Peyer's patch (tissue), 4 donors: ENCODE results near the gene IL31. TPM values are rescaled to one million over a fixed set of nuclear protein-coding genes. Genes with fewer than 3 reads are reported as not detected.
A peak's percentile ranks its signal among the peaks of the same experiment; 100 is the strongest.
"Not testable (repeated sequence)": the region's sequence is repeated elsewhere in the genome, so short reads cannot be mapped to it uniquely, and the experiment has no call there.

ENCODE experiments used
- DNase-seq, 3 donors: peaks; one replicate each; pipeline ENCODE4 v3.0.0-alpha.2; 2017 to 2019
- H3K27ac ChIP-seq, 4 donors: fragments of 200-600 bp; sonication (generic); one replicate each; pipeline ENCODE4 v1.5.1; 2016 to 2019
- H3K27me3 ChIP-seq, 2 donors: fragments of 200-600 bp; sonication (generic); one replicate each; pipeline ENCODE4 v1.5.1; 2019
- H3K36me3 ChIP-seq, 3 donors: fragments of 200-600 bp; sonication (generic); one replicate each; pipeline ENCODE4 v1.5.1; 2016 to 2019
- H3K4me1 ChIP-seq, 4 donors: fragments of 200-600 bp; sonication (generic); one replicate each; pipeline ENCODE4 v1.5.1; 2016 to 2019
- H3K4me3 ChIP-seq, 4 donors: fragments of 200-600 bp; sonication (generic); 1 replicate in 3 of 4; 2 replicates in 1 of 4; pipeline ENCODE4 v1.5.1; 2016 to 2019; ENCODE audit warnings: mild to moderate bottlenecking in 1 of 4
- H3K9me3 ChIP-seq, 4 donors: fragments of 200-600 bp; sonication (generic); one replicate each; pipeline ENCODE4 v1.5.1; 2016 to 2019; ENCODE audit warnings: mild to moderate bottlenecking in 1 of 4
- CTCF ChIP-seq, 6 experiments: fragments of 450-650 bp in 4 of 6; fragments of 200-600 bp in 2 of 6; sonication (generic) in 1 of 6; IDR thresholded peaks; one replicate each; pipeline ENCODE4 v1.5.1; 2017 to 2019; ENCODE audit warnings: antibody characterized with exemption in 6 of 6, mild to moderate bottlenecking in 3 of 6, moderate library complexity in 1 of 6
- POLR2A ChIP-seq, 2 donors: fragments of 450-650 bp; IDR thresholded peaks; one replicate each; pipeline ENCODE4 v1.5.1; 2017; ENCODE audit warnings: antibody characterized with exemption in 2 of 2, mild to moderate bottlenecking in 2 of 2, moderate library complexity in 2 of 2
- total RNA-seq, 4 donors: library from RNA; depleted of rRNA; stranded (reverse); fragments of >200 nt; gene quantifications; one replicate each; pipeline ENCODE4 v1.1.0, GENCODE V29; 2016

Gene IL31
- total RNA-seq, 4 donors from 2014 or later = not detected

GRCh38 chr12:122184517-122184916, 10.5 kb upstream of the IL31 start:
- peak in 2 of 3 donors; percentile 27 to 53 for DNase-seq
- peaks cover 0 to 12% (median 3%) of the 10 kb centered on the region in 4 donors for H3K4me1 ChIP-seq
- H3K27ac ChIP-seq = no peak overlapping the region
- no peak for TF ChIP-seq POLR2A (IDR thresholded peaks at IDR 0.05)
- TF ChIP-seq CTCF (IDR thresholded peaks at IDR 0.05) = no peak
- H3K27me3 ChIP-seq = no peaks in the 10 kb centered on the region
- no peaks in the 10 kb centered on the region for H3K36me3 ChIP-seq
- no peaks in the 10 kb centered on the region for H3K9me3 ChIP-seq
- H3K4me3 ChIP-seq = no peak overlapping the region

- H3K36me3 ChIP-seq = no peaks in the 10 kb centered on the region
- no peaks in the 10 kb centered on the region for H3K9me3 ChIP-seq
- no peaks in the 10 kb centered on the region for H3K27me3 ChIP-seq
- TF ChIP-seq CTCF (IDR thresholded peaks at IDR 0.05) (no peak), POLR2A (IDR thresholded peaks at IDR 0.05) (no peak)
- DNase-seq = no peak
- H3K4me1 ChIP-seq = peaks cover 0 to 12% (median 3%) of the 10 kb centered on the region in 4 donors
- no peak overlapping the region for H3K27ac ChIP-seq
- peak overlapping the region; percentile 28 to 65 (median 57) for H3K4me3 ChIP-seq
These were observed 9.5 kb upstream of the IL31 start for GRCh38 chr12:122183588-122183940.

GRCh38 chr12:122182887-122183587, 9.0 kb upstream of the IL31 start, which contains the start of gene LRRC43:
LRRC43 (plus strand) TSS chr12:122183123; CDS start chr12:122183145, 22 bp downstream.
- Histone ChIP-seq H3K36me3 (no peaks in the 10 kb centered on the region), H3K27ac (no peak within 1 kb of the TSS), H3K9me3 (no peaks in the 10 kb centered on the region), H3K4me3 (peak within 1 kb of the TSS; percentile 28 to 65 (median 57)), H3K27me3 (no peaks in the 10 kb centered on the region), H3K4me1 (peaks cover 0 to 12% (median 3%) of the 10 kb centered on the region in 4 donors)
- peak; percentile 18 to 73 (median 66) for DNase-seq
- TF ChIP-seq POLR2A (IDR thresholded peaks at IDR 0.05) (no peak), CTCF (IDR thresholded peaks at IDR 0.05) (no peak)

GRCh38 chr12:122176473-122176872, 2.5 kb upstream of the IL31 start:
- not testable (repeated sequence) for H3K4me3 ChIP-seq, H3K27ac ChIP-seq, DNase-seq, H3K9me3 ChIP-seq, H3K36me3 ChIP-seq, H3K27me3 ChIP-seq, H3K4me1 ChIP-seq

- H3K4me1 ChIP-seq = peaks cover 0 to 6% (median 0%) of the 10 kb centered on the region in 4 donors
- no peak overlapping the region for H3K27ac ChIP-seq
- no peaks in the 10 kb centered on the region for H3K27me3 ChIP-seq
- no peaks in the 10 kb centered on the region for H3K9me3 ChIP-seq
- no peaks in the 10 kb centered on the region for H3K36me3 ChIP-seq
- TF ChIP-seq POLR2A (IDR thresholded peaks at IDR 0.05) = no peak
- no peak for TF ChIP-seq CTCF (IDR thresholded peaks at IDR 0.05)
- no peak for DNase-seq
- H3K4me3 ChIP-seq = no peak overlapping the region
These were observed 1.6 kb downstream of the IL31 start for GRCh38 chr12:122172262-122172939.

GRCh38 chr12:122171399-122171798, 2.6 kb downstream of the IL31 start:
- H3K9me3 ChIP-seq = no peaks in the 10 kb centered on the region
- H3K27ac ChIP-seq = no peak overlapping the region
- no peaks in the 10 kb centered on the region for H3K36me3 ChIP-seq
- H3K4me3 ChIP-seq = no peak overlapping the region
- no peaks in the 10 kb centered on the region for H3K27me3 ChIP-seq
- no peak for TF ChIP-seq CTCF (IDR thresholded peaks at IDR 0.05)
- no peak for TF ChIP-seq POLR2A (IDR thresholded peaks at IDR 0.05)
- H3K4me1 ChIP-seq = peaks cover 0 to 16% (median 0%) of the 10 kb centered on the region in 4 donors
- no peak for DNase-seq
